Melanocyte of skin (primary cell): ENCODE measurements around the gene SLC35B1. TPM values are rescaled to one million over a fixed set of nuclear protein-coding genes. Genes with fewer than 3 reads are reported as not detected.

Source experiments
- total RNA-seq, 2 donors: library from RNA; depleted of rRNA; stranded (reverse); fragments of >200 nt; gene quantifications; 2 replicates each; pipeline ENCODE4 v1.2.3, GENCODE V29; 2012

The SLC35B1 gene
- 10 to 100 TPM; 47.8 to 67.6 TPM for total RNA-seq

GRCh38 chr17:49707608-49708514 lies at the start of gene SLC35B1:
Gene SLC35B1 (minus strand): TSS chr17:49707964. CDS start chr17:49707833, 131 bp downstream.

GRCh38 chr17:49677933-49678847 lies 29.6 kb downstream of the SLC35B1 start, which contains the start of gene SPOP:
Gene SPOP (minus strand): TSS chr17:49678097. CDS start chr17:49622810, 55,287 bp downstream.

Other genes with a start within 250 kb of the SLC35B1 start
- gene NGFR, start 212.7 kb downstream of the SLC35B1 start, total RNA-seq, result 10 to 100 TPM in 1 of 2 donors, 1 to 10 TPM in 1; 1.7 to 13.3 TPM
- 1 to 10 TPM in 1 of 2 donors, under 1 TPM in 1; under 0.01 to 2.4 TPM for gene NXPH3, start 132.1 kb downstream of the SLC35B1 start, total RNA-seq
- 10 to 100 TPM; 29.3 to 54.7 TPM for gene SPOP, start 29.9 kb downstream of the SLC35B1 start, total RNA-seq
- gene FAM117A, start 56.2 kb upstream of the SLC35B1 start, total RNA-seq, result 1 to 10 TPM; 2.7 to 6.5 TPM
- 10 to 100 TPM; 42.7 to 44.0 TPM for gene KAT7, start 80.7 kb upstream of the SLC35B1 start, total RNA-seq
- gene TAC4, start 140.1 kb upstream of the SLC35B1 start, total RNA-seq, result not detected